Fibroblast of skin of scalp (primary cell): ENCODE data around the gene FBXL12. TPM values are rescaled to one million over a fixed set of nuclear protein-coding genes. Genes with fewer than 3 reads are reported as not detected.
"Not testable (repeated sequence)": the region's sequence is repeated elsewhere in the genome, so short reads cannot be mapped to it uniquely, and the experiment has no call there.

ENCODE experiments used
- DNase-seq: peaks from one replicate; pipeline ENCODE4 v3.0.0-alpha.2; 2013
- polyA plus RNA-seq, 2 experiments: library from polyadenylated mRNA; unstranded; fragments of 120-200 nt; gene quantifications; one replicate each; pipeline ENCODE4 v1.2.1, GENCODE V29; 2013; ENCODE audit not compliant: insufficient read length in 2 of 2

Gene FBXL12
- 25.9 TPM for polyA plus RNA-seq (2013, experiment 1 of 2; ENCODE audit: insufficient read length)
- polyA plus RNA-seq (2013, experiment 2 of 2; ENCODE audit: insufficient read length) = 22.8 TPM

DNA sequence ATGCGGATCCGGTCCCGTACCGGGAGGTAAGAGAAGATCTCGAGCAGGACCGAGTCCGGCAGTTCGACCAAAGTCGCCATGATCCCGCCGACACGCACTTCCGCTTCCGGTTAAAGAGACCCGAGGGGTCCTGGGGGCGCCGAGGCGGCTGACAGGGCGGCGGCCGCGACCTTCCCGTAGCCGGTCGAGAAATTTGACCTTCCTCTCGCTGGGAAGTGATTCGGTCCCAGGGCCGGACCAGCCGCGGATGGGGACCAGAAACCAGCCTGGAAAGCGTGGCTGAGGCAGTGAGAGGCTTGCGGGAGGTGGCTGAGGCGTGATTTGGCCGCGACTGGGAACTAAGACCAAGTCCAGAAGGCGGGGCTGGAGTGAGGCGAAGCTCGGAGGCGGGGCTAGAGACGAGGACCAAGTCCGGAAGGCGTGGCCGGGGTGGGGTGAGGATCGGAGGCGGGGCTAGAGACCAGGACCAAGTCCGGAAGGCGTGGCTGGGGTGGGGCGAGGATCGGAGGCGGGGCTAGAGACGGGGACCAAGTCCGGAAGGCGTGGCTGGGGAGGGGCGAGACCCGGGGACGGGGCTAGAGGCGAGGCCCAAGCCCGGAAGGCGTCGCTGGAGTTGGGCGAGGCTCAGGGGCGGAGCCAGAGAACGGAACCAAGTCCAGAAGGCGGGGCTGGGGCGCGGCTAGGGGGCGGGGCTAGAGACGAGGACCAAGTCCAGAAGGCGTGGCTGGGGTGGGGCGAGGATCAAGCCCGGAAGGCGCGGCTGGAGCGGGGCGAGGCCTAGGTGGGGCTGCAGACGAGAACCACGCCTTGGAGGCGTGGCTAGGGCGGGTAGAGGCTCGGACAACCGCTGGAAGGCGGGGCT, at the start of gene FBXL12:
FBXL12 (minus strand) TSS at position 346 of the 862 bp plus-strand sequence; CDS start at position 80, 266 bp downstream.
- DNase-seq = peak; percentile 100

DNA sequence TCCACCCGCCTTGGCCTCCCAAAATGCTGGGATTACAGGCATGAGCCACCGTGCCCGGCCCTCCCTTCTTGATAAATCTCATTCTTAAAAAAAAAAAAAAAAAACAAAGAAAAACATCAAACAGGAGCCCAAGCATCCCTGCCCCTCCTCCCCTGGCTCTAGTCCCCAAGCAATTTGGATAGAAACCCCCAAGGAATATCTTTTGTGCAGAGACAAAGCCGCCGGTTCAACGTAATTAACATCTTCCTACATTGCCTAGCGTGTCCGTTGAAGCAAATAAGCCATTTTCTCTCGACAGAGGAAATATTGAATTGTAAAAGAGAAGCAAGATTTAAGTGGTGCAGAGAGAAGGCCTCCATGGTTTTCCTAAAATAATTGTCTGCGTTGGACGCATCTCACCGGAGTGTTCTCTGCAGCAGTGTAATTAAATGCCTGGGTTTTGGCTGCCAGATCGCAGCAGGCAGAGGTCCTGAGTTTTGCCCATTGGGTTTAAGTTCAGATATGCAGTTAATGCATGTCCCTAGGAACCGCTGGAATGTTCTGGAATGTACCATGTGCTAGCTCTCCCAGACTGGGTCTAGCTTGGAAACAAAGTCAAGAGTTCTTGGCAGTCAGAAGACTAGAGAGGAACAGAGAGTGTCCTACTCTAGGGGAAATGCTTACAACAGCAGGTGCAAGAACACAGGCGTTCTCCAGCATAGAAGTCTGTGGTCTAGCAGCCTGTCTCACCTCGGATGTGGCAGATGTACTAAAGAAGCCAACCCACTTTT, 47.0 kb upstream of the FBXL12 start:
- no peak for DNase-seq

GRCh38 chr19:9863759-9864158, 44.9 kb upstream of the FBXL12 start:
- no peak for DNase-seq

- no peak for DNase-seq
These were observed 44.1 kb upstream of the FBXL12 start for GRCh38 chr19:9862938-9863337.

GRCh38 chr19:9861503-9861902, 42.6 kb upstream of the FBXL12 start:
- no peak for DNase-seq

GRCh38 chr19:9860407-9860806, 41.5 kb upstream of the FBXL12 start:
- no peak for DNase-seq

DNA sequence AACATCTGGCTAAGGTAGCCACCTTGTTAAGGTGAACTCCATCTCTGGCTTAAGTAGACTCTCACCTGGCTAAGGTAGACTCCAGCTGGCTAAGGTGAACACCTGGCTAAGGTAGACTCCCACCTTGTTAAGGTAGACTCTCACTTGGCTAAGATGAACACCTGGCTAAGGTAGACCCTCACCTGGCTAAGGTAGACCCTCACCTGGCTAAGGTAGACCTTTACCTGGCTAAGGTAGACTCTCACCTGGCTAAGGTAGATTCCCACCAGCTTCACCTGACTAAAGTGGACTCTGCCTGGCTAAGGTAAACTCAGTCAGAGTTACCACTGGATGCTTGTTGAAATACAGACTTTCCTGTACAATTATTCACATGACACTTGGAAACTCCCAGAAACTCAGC, 39.9 kb upstream of the FBXL12 start:
- no peak for DNase-seq

DNA sequence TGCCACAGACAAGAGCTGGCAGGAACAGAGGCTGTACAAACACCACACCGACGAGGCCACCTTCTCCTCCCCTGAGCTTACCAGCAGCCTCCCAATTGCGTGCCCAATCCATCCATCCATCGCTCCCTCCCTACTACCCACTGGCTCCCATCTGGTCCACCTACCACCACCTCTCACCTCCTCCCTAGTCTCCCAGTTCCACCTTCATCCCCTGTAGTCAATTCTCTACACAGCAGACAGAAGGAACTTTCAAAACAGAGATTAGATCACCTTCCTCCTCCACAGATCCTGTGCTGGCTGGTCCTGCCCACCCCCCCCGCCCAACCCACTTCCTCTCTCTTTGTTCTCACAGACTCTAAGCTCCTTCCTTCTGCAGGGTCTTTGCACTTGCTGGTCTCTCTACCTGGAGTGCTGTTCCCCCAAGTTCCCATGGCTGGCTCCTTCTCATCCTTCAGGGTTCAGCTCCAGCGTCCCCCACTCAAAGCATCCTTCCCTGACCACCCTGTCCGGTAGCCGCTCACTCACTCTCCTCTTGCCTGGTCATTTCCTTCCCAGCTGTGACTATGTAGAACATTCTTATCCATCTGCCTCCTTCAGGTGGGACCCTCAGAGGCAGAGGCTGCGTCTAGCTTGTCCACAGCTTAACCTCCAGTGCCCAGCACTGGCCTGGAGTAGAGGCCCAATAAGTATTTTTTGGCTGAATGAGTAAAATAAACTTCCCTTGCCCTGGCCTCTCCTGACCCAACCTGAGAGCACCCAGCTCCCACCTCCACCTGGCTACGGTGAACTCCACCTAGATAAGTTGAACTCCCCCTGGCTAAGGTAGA, 39.3 kb upstream of the FBXL12 start:
- DNase-seq = no peak

DNA sequence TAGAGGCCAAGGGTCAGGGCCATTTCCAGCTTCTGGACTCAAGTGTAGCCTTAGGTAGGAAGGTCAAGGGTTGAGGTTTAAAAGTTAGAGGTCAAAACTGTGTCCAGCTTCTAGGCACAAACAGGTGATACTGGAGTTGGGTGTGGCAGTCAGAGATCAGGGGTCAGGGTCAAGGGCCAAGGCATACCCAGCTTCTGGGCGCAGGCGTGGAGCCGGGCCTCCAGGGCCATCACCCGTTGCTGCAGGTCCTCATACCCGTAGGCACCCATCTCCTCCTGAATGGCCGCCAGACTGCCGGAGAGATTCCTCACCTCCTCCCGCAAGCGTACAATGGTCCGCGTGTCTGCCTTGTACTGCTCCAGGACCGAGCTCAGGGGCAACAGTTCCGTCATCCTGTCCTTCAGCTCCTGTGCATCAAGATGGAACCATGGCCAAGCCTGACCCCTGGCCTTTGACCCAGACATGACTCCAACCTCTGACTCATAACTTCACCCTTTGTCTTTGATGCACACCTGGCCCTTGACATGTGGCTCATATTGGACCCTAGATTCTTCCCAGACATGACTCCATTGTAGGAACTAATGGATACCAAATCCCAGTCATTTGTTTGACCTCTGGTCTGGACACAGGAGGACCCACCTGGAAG, 38.3 kb upstream of the FBXL12 start:
- DNase-seq = no peak

DNA sequence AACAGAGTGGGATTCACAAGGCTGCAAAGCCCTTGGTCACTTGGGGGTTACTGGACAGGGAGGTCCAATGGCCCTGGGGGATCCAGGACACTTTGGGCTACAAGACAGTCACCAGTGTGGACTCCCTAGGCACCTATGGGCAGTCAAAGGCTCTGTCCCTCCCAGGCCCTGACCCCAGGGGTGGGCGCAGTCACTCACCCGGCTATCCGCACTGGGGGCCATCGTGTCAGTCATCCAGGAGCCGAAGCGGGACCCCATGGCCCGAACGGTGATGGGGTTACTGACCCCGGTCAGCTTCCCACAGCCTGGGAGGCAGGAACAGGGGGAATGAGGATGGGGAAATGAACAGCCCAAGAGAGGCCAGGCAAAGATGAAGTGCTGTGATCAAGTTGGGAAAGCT, 37.7 kb upstream of the FBXL12 start:
- no peak for DNase-seq

DNA sequence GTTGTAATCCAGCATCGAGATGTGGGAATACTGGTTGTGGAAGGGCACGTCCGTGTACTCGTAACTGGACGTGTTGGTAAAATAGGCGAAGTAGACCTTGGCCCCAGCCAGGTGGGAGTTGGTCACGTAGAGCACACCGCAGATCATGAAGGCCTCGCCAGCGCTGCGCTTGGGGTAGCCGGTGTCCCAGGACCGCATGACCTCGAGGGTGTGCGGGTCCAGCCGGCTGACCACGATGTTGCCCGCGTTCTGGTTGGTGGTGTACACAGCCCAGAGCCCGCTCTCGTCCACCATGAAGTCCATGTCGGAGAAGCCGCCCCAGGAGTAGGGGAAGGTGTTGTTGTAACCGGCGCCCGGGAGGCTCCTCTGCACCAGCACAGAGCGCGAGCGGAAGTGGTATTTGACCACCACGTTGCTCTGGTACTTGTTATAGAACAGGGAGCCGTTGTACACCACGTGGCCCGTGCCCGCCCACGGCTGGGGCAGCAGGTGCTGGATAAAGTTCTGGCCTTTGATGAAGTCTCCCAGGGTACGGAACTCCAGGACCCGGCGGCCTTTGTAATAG, 35.5 kb upstream of the FBXL12 start:
- no peak for DNase-seq

DNA sequence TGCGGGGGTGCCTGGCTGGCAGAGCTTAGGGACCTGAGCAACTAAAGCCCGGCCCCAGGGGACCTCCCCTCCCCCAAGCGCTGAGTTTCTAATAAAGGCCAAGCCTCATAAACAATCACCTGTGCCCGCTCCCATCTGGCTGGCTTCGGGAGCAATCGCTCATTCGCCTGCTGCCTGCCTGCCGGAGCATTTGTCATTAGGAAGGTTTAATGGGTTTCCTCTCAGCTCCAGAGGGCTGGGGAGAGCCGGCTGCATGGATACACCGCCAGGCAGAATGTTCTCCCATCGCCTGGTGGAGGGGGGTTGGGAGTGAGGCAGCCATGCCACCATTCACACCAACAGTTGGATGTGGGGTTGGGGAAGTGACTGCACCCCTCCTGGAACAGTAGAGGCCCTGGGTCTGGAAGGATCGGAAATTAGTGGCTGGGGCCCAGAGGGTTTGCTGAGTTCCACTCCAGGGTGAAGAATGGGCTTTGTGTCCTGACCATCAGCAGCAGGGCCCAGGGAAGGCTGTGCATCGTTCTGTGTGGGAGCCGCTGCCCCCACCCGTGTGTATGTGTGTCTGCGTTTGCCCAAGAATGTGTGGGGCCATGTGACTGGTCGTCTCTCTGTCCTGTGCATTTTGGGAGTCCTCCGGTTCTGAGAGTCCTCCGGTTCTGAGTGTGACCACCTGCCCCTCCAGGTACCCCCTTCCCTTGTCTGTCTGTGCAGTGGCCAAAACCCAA, 31.5 kb upstream of the FBXL12 start:
- DNase-seq = no peak

DNA sequence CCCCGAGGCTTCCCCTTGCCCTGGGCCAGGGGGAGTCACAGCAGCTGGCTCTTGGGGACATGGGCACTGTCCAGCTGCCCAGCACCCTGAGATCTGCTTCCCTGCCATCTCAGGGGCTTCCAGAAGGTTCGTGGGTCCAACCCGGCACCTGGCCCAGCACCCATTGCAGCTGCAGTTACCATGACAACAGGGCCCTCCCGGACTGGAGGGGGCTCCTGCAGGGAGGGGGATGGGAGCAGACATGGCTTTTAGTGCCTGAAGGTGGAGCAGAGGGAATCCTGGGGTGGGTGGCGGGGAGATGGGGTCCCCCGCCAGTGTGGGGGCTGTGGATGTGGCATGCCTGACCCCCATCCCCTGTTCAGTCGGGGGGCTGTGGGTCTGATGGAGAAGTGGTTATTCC, 30.9 kb upstream of the FBXL12 start:
- no peak for DNase-seq

DNA sequence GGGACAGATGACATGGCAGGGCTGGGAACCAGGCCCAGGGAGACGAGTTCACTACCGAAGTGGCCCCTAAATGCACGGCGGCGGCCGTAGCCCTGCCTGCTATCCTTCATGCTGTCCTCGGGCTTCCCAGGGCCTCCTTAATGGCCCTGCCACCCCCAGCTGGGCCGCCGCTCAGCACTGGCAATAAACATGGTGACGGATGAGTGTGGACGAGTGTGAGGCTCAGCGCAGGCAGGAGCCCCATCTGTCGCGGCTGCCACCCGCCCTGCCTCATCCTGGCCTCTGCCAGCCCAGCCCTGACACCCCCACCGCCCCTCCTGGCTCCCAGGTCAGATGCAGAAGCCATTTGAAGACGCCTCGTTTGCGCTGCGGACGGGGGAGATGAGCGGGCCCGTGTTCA, 29.9 kb upstream of the FBXL12 start:
- no peak for DNase-seq

GRCh38 chr19:9848060-9848459, 29.2 kb upstream of the FBXL12 start:
- DNase-seq = no peak

DNA sequence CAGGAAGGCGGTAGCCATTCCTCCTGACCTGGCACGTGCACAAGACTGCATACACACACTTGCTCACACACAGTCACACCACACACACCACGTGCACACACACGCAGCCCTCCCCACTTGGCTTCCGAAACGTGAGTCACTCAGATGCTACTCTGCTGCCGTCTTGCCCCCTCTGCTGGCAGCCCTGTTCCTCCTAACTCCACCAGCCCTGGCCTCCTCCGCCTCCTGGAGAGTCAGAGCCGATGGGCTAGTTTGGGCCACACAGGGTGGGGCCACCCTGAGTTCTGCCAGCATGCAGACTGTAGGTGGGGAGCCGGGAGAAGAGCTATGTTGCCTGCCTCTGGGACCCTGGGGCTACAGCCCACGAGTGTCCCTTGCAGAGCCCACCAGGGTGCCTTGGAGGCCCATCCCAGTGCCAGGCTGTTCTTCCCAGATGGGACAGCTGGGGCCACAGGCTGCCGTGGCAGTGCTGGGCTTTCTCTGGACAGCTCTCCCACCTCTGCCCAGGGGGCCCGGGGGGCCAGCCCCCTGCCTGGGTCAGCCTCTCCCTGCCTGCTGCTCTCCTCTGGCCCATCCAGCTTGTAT, 28.3 kb upstream of the FBXL12 start:
- DNase-seq = peak; percentile 94

DNA sequence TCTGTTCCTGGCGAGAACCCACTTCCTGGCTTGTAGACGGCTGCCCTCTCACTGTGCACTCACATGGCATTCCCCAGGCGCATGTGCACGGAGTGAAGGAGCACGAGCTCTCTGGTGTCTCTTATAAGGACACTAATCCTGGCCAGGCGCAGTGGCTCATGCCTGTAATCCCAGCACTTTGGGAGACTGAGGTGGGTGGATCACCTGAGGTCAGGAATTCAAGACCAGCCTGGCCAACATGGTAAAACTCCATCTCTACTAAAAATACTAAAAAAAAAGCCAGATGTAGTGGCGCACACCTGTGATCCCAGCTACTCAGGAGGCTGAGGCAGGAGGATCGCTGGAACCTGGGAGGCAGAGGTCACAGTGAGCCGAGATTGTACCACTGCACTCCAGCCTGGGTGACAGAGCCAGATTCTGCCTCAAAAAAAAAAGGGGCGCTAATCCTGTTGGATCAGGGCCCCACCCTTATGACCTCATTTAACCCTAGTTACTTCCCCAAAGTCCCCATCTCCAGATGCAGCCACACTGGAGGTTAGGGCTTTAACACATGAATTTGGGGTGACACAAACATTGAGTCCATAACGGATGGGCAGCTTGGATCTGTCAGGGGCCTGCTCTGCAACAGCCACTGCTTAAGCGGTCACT, 24.9 kb upstream of the FBXL12 start:
- DNase-seq = not testable (repeated sequence)

DNA sequence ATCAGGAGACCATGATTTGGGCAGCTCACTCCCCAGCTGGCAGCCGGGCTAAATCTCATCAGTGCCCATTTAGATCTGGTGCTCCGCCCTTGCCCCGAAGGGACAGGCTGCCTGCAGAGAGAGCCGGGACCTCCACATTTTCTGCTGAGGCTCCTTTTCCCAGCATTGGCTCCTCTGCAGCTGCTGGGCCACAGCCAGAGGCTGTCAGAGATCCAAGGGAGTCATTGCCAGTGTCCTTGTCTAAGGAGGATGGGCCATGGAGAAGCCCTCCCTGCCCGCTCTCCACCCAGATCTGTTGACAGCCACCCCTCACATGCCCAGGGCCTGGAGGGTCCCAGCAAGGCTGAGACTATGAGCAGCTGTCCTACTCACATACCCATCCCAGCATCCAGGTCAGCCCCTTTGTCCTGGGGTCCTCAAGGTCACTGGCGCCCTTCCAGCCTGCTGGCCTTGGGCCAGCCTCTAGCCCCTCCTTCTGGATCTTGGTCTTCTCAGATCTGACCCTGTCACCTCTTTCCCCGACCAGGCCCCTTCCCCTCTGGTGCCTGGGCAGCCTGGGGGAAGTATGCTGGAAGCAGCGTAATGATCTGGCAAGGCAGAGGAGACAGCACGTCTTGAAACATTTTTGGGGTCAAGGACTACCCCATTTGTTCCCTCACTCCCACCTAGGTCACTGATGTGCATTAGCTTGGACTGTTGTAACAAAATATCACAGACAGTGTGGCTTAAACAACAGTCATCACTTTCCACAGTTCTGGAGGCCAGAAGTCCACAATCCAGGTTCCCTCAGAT, 24.2 kb upstream of the FBXL12 start:
- DNase-seq = no peak

DNA sequence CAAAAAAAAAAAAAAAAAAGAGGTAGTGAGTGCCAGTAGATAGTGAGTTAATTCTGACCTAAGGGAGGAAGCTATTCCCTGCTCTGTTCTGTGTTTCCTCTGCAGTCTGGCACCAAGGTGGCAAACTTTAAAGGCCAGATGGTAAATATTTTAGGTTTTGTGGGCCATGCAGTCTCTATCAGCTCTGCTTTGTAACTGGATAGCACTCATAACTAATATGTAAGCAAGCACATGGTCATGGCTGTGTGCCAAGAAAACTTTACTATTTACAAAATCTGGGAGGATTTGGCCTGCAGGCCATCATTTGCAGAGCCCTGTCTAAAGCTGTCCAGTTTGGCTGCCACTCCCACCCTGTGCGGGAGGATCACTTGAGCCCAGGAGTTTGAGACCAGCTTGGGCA, 20.5 kb upstream of the FBXL12 start:
- no peak for DNase-seq
